ENCODE measurements around the gene CARD11. TPM values are rescaled to one million over a fixed set of nuclear protein-coding genes. Genes with fewer than 3 reads are reported as not detected.

CARD11 gene
- total and polyA plus RNA-seq, 2 of the 13 experiments (the other 11 are each of a cell fraction or from before 2014, with no cell fraction given), result 0.04 TPM; not detected in 1

- TF ChIP-seq PRDM4 (CRISPR knock-in tag; IDR thresholded peaks at IDR 0.05; ENCODE audit: borderline replicate concordance) (no peak), ZNF746 (CRISPR knock-in tag; IDR thresholded peaks at IDR 0.05) (no peak), ZFY (CRISPR knock-in tag; IDR thresholded peaks at IDR 0.05) (no peak), ATAD3A (CRISPR knock-in tag; IDR thresholded peaks at IDR 0.05) (no peak), POGK (CRISPR knock-in tag; conservative IDR thresholded peaks at IDR 0.05) (no peak), NFE2L2 (IDR thresholded peaks at IDR 0.05; ENCODE audit: low read length) (no peak), RFX3 (CRISPR knock-in tag; IDR thresholded peaks at IDR 0.05) (no peak), ZNF430 (CRISPR knock-in tag; IDR thresholded peaks at IDR 0.05) (no peak), ZNF749 (CRISPR knock-in tag; IDR thresholded peaks at IDR 0.05; ENCODE audit: borderline replicate concordance) (no peak), ZFP36L2 (CRISPR knock-in tag; IDR thresholded peaks at IDR 0.05) (no peak), NR3C1 (CRISPR knock-in tag; IDR thresholded peaks at IDR 0.05) (no peak)
These were observed 63.7 kb downstream of the CARD11 start (continued) for GRCh38 chr7:2979951-2980350.
